HG02623 (cell line): ENCODE data around the gene ARHGAP44.

ENCODE experiments used
- ATAC-seq: cut with Tn5 transposase; IDR thresholded peaks from one replicate; pipeline ENCODE4 v1.9.1; 2021; ENCODE audit warnings: moderate library complexity; ENCODE audit not compliant: unreplicated experiment

ARHGAP44 gene, protein sequence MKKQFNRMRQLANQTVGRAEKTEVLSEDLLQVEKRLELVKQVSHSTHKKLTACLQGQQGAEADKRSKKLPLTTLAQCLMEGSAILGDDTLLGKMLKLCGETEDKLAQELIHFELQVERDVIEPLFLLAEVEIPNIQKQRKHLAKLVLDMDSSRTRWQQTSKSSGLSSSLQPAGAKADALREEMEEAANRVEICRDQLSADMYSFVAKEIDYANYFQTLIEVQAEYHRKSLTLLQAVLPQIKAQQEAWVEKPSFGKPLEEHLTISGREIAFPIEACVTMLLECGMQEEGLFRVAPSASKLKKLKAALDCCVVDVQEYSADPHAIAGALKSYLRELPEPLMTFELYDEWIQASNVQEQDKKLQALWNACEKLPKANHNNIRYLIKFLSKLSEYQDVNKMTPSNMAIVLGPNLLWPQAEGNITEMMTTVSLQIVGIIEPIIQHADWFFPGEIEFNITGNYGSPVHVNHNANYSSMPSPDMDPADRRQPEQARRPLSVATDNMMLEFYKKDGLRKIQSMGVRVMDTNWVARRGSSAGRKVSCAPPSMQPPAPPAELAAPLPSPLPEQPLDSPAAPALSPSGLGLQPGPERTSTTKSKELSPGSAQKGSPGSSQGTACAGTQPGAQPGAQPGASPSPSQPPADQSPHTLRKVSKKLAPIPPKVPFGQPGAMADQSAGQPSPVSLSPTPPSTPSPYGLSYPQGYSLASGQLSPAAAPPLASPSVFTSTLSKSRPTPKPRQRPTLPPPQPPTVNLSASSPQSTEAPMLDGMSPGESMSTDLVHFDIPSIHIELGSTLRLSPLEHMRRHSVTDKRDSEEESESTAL

DNA sequence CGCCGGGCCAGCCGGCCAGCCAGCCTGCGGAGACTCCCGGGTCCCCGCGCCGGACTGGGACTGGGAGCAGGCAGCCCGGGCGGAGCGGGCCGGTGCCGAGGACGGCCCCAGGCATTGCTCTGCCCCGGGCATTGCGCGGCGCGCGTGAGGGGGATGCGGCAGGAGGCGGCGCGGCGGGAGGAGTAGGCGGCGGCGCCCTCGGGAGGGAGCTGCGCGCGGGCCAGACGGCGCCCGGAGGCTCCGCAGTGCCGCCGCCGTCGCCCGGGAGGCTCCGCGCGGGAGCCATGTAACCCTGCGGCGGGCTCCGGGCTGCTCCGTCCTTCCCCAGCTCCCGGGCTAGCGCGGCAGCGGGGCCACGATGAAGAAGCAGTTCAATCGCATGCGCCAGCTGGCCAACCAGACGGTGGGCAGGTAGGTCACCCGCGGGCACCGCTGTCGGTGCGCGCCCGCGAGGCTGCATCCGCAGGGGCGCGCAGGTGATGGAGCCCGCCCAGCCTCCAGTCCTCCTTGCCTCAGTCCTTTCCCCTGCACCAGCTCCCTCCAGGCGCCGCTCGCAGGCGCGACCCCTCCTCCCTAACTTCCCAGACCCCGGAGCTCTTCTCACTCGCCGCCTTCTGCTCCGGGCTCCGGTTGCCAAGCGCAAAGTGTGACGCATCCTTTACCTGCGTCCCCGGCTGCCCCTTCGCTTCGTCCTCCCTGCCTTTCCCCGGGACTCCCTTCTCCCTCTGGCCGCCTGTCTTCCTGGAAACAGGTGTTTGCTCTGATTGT is at the start of gene ARHGAP44:
Gene ARHGAP44, plus strand, starts transcription at position 18 of the 768 bp plus-strand sequence. Its CDS starts 341 bp downstream, at position 359.
- ATAC-seq, result peak; percentile 76

DNA sequence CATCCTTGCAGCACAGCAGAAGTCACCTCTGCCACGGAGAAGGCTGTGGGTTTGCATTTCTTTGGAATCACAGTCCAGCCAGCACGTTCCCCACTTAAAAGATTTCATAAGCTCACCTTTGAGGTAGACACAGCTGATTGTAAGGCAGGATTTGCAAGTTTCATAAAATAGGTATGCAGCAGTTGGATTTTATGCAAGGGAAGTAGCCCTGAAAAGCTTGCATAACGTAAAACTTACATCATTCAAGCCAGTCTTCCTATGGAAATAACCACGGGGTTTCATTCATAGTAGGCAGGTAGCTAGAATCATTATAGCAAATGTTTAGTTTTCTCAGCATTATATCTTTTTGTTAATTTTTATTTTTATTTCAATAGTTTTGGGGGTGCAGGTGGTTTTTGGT is 49.8 kb upstream of the ARHGAP44 start:
- ATAC-seq, result no peak

DNA sequence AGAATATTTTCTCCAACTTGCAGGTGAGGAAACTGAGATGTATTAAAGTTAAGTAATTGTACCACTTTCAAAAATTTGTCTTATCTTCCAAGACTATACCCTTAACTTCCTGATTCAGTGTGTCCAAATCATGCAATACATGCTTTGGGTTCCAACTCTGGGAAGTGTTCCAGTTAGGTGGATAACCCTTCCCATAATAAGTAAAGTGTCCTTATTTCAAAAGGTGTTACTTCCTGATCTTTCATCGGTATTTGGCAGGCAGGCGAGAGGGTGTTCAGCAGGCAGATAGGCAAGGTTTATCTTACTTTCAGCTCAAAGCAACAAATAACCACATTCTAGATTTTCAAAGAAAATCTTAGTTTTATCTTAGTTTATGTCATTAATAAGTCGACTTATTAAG is 46.3 kb upstream of the ARHGAP44 start:
- ATAC-seq, result no peak

DNA sequence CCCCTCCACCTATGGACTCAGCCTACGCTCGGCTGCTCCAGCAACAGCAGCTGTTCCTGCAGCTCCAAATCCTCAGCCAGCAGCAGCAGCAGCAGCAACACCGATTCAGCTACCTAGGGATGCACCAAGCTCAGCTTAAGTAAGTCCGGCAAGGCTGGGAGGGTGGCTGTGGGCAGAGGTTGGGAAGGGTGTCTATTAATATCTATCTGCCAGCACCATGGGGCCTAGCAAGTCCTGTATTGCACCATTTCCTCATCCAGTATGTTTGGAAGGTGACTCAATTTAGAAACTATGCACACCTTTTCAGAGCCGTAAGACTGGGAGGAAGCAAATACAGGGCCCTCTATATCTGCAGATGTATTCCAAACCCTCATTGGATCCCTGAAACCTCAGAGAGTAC is 45.0 kb upstream of the ARHGAP44 start:
- ATAC-seq, result no peak

DNA sequence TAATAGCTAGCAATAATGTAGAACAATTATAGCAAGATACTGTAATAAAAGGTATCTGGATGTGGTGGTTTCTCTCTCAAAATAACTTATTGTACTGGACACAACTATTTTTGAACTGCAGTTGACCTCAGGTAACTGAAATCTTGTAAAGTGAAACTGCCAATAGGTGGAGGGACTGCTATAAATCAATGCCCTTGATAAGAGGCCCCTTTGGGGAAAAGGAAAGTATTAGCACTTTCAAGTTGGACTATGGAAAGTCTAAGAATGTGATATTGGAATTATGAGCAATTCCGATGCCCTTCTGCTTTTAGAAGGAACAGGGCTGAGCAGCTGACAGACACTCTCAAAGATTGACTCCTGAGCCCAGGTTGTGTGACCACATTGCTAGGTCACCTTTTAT is 44.5 kb upstream of the ARHGAP44 start:
- ATAC-seq, result no peak

DNA sequence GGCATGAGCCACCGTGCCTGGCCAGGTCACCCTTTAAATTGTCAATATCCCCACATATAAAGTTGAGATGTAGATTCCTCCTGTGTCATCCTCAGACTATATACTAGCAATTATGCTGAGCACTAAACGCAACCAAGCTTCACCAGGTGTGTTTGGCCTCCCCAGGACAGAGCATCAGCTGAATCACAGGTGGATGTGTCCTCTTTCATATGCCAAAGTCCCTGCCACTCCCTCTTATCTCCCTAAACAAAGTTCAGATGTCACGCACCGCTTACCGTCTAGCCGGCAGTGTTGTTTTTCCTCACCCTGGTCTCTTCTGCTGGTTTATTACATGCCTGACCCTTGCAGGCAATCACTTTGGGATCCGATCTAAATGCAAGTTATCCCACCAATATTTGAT is 43.8 kb upstream of the ARHGAP44 start:
- no peak for ATAC-seq

DNA sequence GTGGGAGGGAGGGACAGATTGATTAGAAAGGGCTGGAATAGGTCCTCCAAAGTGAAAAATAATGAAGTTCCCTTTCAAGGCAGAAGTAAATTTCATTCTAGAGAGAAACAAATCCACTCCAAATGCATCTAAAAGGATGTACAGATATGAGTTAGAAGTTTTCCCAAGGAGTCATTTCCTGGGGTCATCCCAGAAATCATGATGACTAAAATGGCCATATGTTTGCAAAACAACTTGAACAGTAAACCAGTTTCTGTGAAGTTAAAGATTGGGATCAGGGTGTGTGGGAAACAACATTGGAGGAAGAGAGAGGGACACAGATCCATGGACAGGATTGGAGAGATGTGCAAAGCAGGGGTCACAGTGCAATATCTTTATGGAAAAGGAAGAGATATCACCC is 32.5 kb upstream of the ARHGAP44 start:
- ATAC-seq, result no peak

DNA sequence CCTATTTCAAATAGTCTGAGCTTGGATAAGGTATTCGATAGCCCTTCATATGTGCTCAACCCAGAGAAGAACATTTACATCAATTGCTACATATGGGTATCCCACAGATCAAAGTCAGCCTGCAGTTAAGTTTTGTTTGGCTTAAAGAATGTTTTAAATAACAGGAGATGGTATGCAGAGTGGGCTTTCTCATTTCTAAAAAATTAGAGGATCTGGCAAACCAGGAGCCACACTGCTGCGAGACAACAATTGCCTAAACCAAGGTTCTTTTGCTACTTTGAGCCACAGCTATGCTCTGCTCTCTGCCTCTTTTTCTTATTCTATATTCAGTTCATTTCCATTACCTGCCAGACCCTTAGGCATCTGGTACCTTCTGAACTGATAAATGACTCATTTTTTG is 30.2 kb upstream of the ARHGAP44 start:
- no peak for ATAC-seq

DNA sequence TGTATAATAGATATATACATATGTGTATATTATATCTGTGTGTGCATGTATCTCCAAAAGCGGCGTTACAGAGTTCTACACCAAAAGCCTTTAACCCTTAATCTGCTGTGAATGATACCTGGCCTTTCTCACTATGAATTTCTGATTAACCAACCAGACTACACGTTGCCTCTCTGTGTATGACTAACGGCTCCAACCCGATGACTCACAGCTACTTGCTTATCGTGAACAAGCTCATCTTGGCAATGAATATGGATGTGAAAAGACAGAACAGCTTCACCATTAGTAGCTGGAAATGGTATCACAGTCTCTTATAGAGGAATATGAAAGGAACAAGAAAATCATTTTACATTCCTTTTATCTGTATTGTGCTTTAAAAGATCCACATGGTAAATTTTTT is 23.8 kb upstream of the ARHGAP44 start:
- no peak for ATAC-seq

DNA sequence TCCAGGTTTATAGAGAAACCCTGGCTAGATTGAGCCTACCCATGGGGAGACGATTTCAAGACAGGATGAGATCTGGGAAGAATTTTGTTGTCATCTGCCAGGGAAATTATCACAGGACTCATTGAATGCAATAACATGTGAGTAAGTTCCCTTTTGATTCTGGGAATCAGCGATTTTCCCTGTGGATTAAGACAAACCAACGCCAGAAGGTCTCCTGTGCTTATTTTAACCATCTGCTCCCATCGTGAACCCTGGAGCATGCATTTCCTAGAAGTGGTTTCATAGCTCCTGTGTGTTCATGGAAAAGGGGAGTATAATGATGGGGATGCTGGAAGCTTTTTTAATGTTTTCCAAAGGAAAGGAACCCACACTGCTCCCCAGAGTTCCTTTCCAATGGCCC is 21.0 kb upstream of the ARHGAP44 start:
- no peak for ATAC-seq

DNA sequence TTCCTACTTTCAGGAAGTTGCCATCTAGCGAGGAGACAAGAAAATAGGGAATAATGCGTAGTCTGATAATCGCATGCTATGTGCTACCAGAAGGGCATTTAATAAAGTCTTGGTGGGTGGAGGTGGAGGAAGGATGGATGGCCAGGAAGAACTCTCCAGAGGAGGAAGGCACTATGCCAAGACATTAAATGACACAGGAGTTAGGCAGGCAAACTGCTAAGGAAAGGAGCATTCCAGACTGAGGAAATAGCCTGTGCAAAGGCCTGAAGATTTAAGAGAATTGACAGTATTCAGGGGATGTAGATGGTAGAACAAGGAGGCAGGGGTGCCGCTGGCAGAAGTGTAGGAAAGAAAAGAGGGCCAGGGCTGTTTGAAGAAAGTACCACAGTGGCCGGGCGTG is 19.3 kb upstream of the ARHGAP44 start:
- ATAC-seq, result no peak

DNA sequence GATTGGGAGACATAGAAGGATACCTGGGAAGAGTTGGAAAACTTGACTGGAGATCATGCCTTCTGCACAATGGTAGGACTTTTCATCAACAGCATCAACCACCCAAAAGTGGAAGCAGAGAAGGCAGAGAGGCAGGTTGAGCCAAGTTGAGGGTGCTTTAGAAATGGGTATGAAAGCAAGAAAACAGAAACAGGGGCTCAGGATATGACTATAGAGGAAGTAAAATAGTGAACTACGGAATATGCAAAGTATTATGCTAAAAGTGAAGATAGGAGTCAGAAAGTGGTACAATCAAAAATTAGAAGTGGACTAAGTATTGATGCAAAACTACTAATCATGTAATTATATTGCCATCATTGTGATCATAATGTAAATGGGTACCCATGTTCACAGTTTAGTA is 16.1 kb upstream of the ARHGAP44 start:
- ATAC-seq, result no peak

DNA sequence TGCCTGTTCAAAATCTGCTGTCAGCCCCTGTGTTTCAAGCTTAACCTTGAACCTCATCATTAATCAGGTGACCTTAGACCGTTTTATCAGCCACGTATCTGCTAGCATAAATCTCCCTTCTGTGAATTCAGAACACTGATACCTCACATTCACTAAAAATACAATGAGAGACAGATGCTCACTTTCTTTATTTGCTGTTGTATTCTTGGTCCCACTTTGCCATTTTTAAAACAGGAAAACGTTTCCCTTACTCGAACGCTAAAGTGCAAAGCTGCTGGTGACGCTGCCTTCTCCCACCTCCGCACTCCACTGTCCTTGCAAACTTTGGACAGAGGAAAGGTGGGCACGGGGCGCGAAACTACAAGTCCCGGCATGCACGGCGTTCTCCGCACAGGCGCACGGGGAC is 220 bp upstream of the ARHGAP44 start:
- peak; percentile 91 for ATAC-seq

DNA sequence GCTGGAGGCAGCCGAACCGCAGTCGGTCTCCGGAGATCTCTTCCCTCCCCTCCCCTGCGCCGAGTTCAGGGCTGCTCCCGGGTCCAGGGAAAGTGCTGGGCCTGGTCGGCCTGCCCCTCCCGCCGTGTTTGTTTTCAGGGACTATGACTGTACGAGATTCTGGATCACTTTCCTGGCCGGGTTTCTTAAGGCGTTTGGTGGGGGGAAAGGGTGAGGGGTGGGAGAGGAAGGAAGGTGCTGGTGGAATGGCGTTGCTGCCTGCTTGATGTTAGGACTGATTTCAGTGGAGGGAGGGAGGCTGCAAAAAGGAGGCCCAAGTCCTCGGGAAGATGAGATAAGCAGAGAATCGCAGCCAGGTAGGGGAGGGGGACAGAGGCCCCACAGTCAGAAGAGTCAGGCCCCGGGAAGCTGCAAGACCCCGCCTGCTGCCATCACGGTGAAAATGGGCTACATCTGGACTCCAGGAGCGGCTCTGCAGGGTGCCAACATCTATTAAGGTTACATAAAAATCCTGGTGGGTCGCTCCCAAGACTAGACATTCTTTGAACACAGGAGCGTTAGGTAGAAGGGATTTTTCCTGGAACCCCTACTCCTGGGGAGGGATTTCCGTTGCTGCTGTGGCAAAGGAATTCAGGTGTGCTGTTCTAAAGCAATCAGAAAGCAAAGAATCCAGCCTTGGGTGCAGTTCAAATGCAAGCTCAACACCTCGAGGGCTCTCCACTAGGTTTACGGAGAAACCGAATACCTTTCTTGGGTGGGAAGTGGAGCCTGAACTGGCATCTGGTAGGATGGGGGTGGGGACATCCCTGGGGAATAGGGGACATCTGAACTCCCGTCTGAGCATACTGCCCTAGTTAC is 1.2 kb downstream of the ARHGAP44 start:
- ATAC-seq, result no peak

DNA sequence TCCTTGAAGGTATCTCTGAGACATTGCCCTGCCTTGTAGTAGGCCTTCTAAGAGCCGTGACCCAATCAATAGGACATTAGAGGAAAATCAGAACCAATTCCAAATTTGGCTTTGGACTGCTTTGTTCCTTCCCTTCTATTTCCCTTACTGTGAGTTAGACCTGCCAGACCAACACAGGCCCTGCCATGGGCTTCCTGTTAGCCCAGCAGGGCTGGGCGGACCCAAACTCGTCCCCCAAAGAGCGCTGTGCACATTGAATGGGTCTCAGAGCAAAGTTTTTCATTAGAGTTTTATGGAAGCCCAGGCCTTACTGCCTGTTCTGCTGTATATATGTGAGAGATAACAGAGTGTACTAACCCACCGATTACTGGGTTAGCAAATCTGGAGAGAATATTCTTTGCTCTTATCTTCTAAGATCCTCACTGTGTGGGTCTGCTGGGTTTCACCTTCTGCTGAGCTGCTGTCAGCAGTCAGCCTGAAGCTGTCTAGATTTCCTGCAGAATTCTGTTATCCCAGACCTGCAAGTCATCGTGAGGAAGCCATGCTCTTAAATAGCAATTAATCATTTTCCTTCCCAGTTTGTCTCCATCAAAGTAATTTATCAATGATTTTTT is 5.7 kb downstream of the ARHGAP44 start:
- no peak for ATAC-seq

DNA sequence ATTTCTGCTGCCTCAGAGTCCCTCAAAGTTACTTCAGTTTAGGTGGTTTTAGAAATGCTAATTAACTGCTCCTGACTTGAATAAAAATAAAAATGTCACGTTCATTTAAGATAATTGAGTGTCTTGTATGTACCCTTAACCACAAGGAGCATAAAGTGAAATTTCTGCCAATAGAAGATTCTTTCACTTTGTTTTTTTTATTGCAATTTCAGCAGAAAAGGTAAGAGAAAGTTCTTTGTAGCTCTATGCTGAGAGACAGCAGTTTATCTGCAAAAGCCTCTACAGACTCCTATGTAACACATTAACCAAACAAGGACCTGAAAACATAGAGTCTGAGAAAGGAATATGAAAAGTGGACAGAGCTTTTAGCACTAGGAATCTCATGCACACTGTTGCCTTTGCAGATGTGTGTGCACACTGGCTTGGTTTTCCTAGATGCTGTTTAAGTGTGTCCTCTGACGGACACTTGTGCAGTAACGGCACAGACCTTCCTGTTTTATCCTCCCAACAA is 11.6 kb downstream of the ARHGAP44 start:
- ATAC-seq, result no peak

DNA sequence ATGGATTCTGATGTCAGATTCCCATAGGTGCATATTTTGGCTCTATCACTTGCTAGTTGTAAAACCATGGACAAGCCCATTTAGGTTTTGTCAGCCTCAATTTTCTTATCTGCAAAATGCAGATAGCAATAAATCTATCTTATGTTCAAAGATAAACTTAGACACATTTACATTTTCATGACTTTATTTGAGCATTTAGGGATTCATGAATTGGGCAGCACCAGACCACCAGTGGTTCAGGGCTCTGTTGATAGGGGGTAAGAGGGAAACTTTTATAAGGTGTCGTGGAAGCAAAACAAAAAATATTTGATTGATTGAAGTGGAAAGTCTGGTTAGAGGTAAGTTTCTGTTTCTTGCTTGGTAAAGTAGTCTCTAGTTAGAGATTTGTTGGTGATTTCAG is 17.3 kb downstream of the ARHGAP44 start:
- ATAC-seq, result no peak

DNA sequence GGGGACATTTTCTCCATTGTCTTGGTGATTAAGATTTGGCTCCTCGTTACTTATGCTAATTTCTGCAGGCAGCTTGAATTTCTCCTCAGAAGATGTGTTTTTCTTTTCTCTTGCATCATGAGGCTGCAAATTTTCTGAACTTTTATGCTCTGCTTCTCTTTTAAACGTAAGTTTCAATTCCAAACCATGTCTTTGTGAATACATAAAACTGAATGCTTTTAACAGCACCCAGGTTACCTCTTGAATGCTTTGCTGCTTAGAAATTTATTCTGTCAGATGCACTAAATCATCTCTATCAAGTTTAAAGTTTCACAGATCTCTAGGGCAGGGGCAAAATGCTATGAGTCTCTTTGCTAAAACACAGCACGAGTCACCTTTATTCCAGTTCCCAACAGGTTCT is 19.4 kb downstream of the ARHGAP44 start:
- no peak for ATAC-seq

DNA sequence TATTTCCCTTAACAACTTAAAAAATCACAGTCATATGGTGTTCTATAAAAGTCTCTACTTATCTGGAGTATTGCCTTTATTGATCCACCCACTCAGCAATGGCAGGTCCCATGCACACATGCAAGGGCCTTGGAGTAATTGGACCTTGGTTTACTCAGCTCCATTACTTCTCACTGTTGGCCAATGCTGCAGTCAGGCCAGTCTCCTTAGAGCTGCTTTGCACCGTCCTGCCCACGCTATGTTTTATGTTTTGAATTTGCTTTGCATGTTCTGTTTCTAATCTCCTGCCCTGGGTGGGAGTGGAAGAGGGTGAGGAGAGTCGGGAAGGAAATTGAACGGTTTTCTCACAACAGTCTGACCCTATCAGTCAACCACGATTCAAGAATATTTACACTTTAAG is 23.6 kb downstream of the ARHGAP44 start:
- ATAC-seq, result no peak

DNA sequence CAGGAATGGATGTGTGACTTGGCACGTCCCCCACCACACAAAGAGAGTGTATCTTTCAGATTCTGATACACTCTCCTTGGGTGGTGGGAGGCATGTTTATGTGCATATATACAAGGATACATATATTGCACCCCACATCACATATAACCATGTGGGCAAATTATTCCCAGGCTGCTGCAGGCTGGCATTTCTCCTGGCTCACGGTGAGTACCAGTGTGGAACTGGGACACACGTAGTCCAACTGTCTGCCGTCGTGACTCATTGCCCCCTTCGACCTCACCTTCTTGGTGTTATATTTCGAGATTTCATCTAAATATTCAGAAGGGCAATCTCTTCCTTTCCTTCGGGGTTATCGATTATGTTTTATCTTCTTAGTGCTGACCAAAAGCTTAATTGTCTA is 24.4 kb downstream of the ARHGAP44 start:
- ATAC-seq, result no peak
